GM23248 (cell line): Measurements from ENCODE around the gene RBMS1. TPM values are rescaled to one million over a fixed set of nuclear protein-coding genes. Genes with fewer than 3 reads are reported as not detected.
A peak's percentile ranks its signal among the peaks of the same experiment; 100 is the strongest.

ENCODE experiments used
- DNase-seq: peaks from one replicate; pipeline ENCODE4 v3.0.0-alpha.2; 2015
- H2AFZ ChIP-seq: fragments of 200-600 bp; sonication (generic); 2 replicates; pipeline ENCODE4 v1.6.1; 2016; ENCODE audit warnings: antibody characterized with exemption
- H3F3A ChIP-seq: fragments of 200-600 bp; sonication (generic); 2 replicates; pipeline ENCODE4 v1.6.1; 2016; ENCODE audit warnings: mild to moderate bottlenecking, antibody characterized with exemption, mixed run types; ENCODE audit not compliant: insufficient read depth
- H3K27ac ChIP-seq: fragments of 200-600 bp; sonication (generic); 2 replicates; pipeline ENCODE4 v1.5.1; 2016; ENCODE audit warnings: mild to moderate bottlenecking
- H3K27me3 ChIP-seq: fragments of 200-600 bp; sonication (generic); replicated peaks from 2 replicates; pipeline ENCODE4 v1.6.1; 2016; ENCODE audit warnings: mild to moderate bottlenecking; ENCODE audit not compliant: insufficient read depth
- H3K36me3 ChIP-seq: fragments of 200-600 bp; sonication (generic); 2 replicates; pipeline ENCODE4 v1.6.1; 2016; ENCODE audit warnings: low read depth, mild to moderate bottlenecking
- H3K4me1 ChIP-seq: fragments of 200-600 bp; sonication (generic); 2 replicates; pipeline ENCODE4 v1.6.1; 2016; ENCODE audit warnings: mild to moderate bottlenecking; ENCODE audit not compliant: insufficient read depth
- H3K4me2 ChIP-seq: fragments of 200-600 bp; sonication (generic); one replicate; pipeline ENCODE4 v1.6.1; 2016; ENCODE audit warnings: mild to moderate bottlenecking; ENCODE audit not compliant: unreplicated experiment
- H3K4me3 ChIP-seq: fragments of 200-600 bp; sonication (generic); 2 replicates; pipeline ENCODE4 v1.5.1; 2016; ENCODE audit warnings: mild to moderate bottlenecking
- H3K79me2 ChIP-seq: fragments of 200-600 bp; sonication (generic); 2 replicates; pipeline ENCODE4 v1.6.1; 2016; ENCODE audit warnings: mild to moderate bottlenecking; ENCODE audit not compliant: insufficient read depth
- H3K9ac ChIP-seq: fragments of 200-600 bp; sonication (generic); 2 replicates; pipeline ENCODE4 v1.6.1; 2016; ENCODE audit warnings: mild to moderate bottlenecking
- H3K9me2 ChIP-seq: fragments of 200-600 bp; sonication (generic); 2 replicates; pipeline ENCODE4 v1.6.1; 2016; ENCODE audit warnings: mixed run types, mild to moderate bottlenecking, moderate library complexity; ENCODE audit not compliant: insufficient read depth
- H3K9me3 ChIP-seq: fragments of 200-600 bp; sonication (generic); one replicate; pipeline ENCODE4 v1.6.1; 2017; ENCODE audit warnings: low read depth
- H4K20me1 ChIP-seq: fragments of 200-600 bp; sonication (generic); 2 replicates; pipeline ENCODE4 v1.6.0; 2016; ENCODE audit not compliant: insufficient read depth
- EZH2 ChIP-seq: fragments of 200-600 bp; sonication (generic); IDR thresholded peaks from 2 replicates; pipeline ENCODE4 v1.6.1; 2018; ENCODE audit warnings: antibody characterized with exemption, mild to moderate bottlenecking; ENCODE audit not compliant: insufficient read depth, poor library complexity, severe bottlenecking
- EZH2phosphoT487 ChIP-seq: fragments of 200-600 bp; sonication (generic); IDR thresholded peaks from 2 replicates; pipeline ENCODE4 v1.6.1; 2018; ENCODE audit warnings: antibody characterized with exemption, moderate library complexity, mild to moderate bottlenecking, low read depth; ENCODE audit not compliant: insufficient read depth
- WGBS, 2 experiments: methylation state at CpG; one replicate each; pipeline ENCODE4 v1.1.6; 2015 to 2017; ENCODE audit warnings: low lambda C conversion rate in 2 of 2, low coverage in 1 of 2; ENCODE audit errors: missing lambda C conversion rate in 2 of 2; 5-methylcytosine and 5-hydroxymethylcytosine counted together
- in situ Hi-C: fragments of 300-500 bp; cut with MboI; formaldehyde crosslinking; loops from 2 replicates; pipeline ENCODE4 v1.15.0; 2020
- polyA plus RNA-seq: library from polyadenylated mRNA; unstranded; fragments of >200 nt; fragmentation: Nextera tagmentation; extraction: Ambion mirVana; gene quantifications from 2 replicates; pipeline ENCODE4 v1.2.1, GENCODE V29; 2016
- total RNA-seq: library from RNA; depleted of rRNA; stranded (reverse); fragments of >200 nt; shearing (Covaris generic); gene quantifications from 2 replicates; pipeline ENCODE4 v1.2.3, GENCODE V29; 2014

RBMS1 gene
- total and polyA plus RNA-seq, 2 experiments from 2014 or later = 72.3 to 91.7 TPM

DNA sequence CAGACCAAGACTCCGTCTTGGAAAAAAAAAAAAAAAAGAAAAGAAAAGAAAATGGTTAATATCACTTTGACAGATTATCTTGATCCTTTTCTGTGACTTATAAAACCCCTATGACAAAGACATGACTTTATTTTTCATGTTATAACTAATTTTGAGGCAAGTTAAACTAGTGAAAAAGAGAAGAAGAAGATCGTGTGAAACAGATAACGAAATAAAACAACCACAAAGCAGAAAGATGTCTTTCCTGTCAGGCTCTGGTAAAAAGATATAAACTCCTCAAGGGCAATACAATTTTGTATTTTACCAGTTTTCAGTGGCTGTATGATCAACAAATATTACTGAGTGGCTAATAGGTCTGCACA is 13.4 kb upstream of the RBMS1 start:
- H2AFZ ChIP-seq = no peak overlapping the region
- no peaks in the 10 kb centered on the region for H3K9me3 ChIP-seq
- no peaks in the 10 kb centered on the region for H4K20me1 ChIP-seq
- H3K9me2 ChIP-seq = no peaks in the 10 kb centered on the region
- no peaks in the 10 kb centered on the region for H3K27me3 ChIP-seq
- no peak overlapping the region for H3K9ac ChIP-seq
- no peak for TF ChIP-seq EZH2
- TF ChIP-seq EZH2phosphoT487 = no peak
- DNase-seq = no peak
- H3K36me3 ChIP-seq = no peaks in the 10 kb centered on the region
- in situ Hi-C loops = no loop called here
- 96% methylated on average over 3 of the region's 3 CpGs for WGBS, 2 experiments
- no peak overlapping the region for H3K4me3 ChIP-seq
- H3F3A ChIP-seq = no peaks in the 10 kb centered on the region
- H3K4me1 ChIP-seq = no peaks in the 10 kb centered on the region; the same call in 1 of the 2 replicates
- no peaks in the 10 kb centered on the region for H3K79me2 ChIP-seq
- no peak overlapping the region for H3K27ac ChIP-seq
- H3K4me2 ChIP-seq = no peak overlapping the region

GRCh38 chr2:160506371-160507045 is 12.9 kb upstream of the RBMS1 start:
- no peak overlapping the region for H2AFZ ChIP-seq
- no peaks in the 10 kb centered on the region for H3K9me3 ChIP-seq
- no peak for TF ChIP-seq EZH2
- TF ChIP-seq EZH2phosphoT487 = no peak

GRCh38 chr2:160505256-160505655 is 11.6 kb upstream of the RBMS1 start:
- no peaks in the 10 kb centered on the region for H4K20me1 ChIP-seq
- H3K9ac ChIP-seq = no peak overlapping the region
- peak overlapping the region; percentile 67 for H2AFZ ChIP-seq
- no peak overlapping the region for H3K4me2 ChIP-seq
- no peaks in the 10 kb centered on the region for H3K27me3 ChIP-seq
- no peaks in the 10 kb centered on the region for H3K79me2 ChIP-seq
- 72 to 75% methylated on average over 5 of the region's 5 CpGs for WGBS, 2 experiments
- peak; percentile 14 for DNase-seq
- H3K36me3 ChIP-seq = no peaks in the 10 kb centered on the region
- H3F3A ChIP-seq = no peaks in the 10 kb centered on the region
- no peaks in the 10 kb centered on the region for H3K9me2 ChIP-seq
- H3K4me3 ChIP-seq = no peak overlapping the region
- no peak overlapping the region for H3K27ac ChIP-seq
- no peaks in the 10 kb centered on the region for H3K9me3 ChIP-seq
- H3K4me1 ChIP-seq = no peaks in the 10 kb centered on the region; the same call in 1 of the 2 replicates
- TF ChIP-seq EZH2phosphoT487 = no peak
- no peak for TF ChIP-seq EZH2
- in situ Hi-C loops = no loop called here

More at GRCh38 chr2:160506371-160507045, 12.9 kb upstream of the RBMS1 start:
- Histone ChIP-seq H4K20me1 (no peaks in the 10 kb centered on the region), H3K27ac (no peak overlapping the region), H3K36me3 (no peaks in the 10 kb centered on the region), H3K4me1 (no peaks in the 10 kb centered on the region; the same call in 1 of the 2 replicates), H3F3A (no peaks in the 10 kb centered on the region), H3K79me2 (no peaks in the 10 kb centered on the region), H3K27me3 (no peaks in the 10 kb centered on the region), H3K4me2 (no peak overlapping the region), H3K4me3 (no peak overlapping the region), H3K9ac (no peak overlapping the region), H3K9me2 (no peaks in the 10 kb centered on the region)
- 96 to 97% methylated on average over 9 of the region's 9 CpGs for WGBS, 2 experiments
- in situ Hi-C loops = no loop called here
- no peak for DNase-seq

- H4K20me1 ChIP-seq = no peaks in the 10 kb centered on the region
- no peaks in the 10 kb centered on the region for H3K9me2 ChIP-seq
These were observed 8.9 kb upstream of the RBMS1 start for GRCh38 chr2:160502478-160502877.

More at GRCh38 chr2:160502478-160502877, 8.9 kb upstream of the RBMS1 start:
- Histone ChIP-seq H3K79me2 (no peaks in the 10 kb centered on the region), H3K9me3 (no peaks in the 10 kb centered on the region), H3K27me3 (no peaks in the 10 kb centered on the region), H3K4me2 (no peak overlapping the region), H3K4me1 (no peaks in the 10 kb centered on the region; the same call in 1 of the 2 replicates), H2AFZ (no peak overlapping the region), H3K36me3 (no peaks in the 10 kb centered on the region), H3F3A (no peaks in the 10 kb centered on the region), H3K9ac (no peak overlapping the region), H3K27ac (no peak overlapping the region), H3K4me3 (no peak overlapping the region)
- no peak for TF ChIP-seq EZH2phosphoT487
- no peak for TF ChIP-seq EZH2
- in situ Hi-C loops = no loop called here
- DNase-seq = no peak
- WGBS, 2 experiments = 86 to 87% methylated on average over 5 of the region's 5 CpGs
